Esophagus squamous epithelium (tissue), 4 donors: ENCODE data around the gene GADD45B.
"Not testable (repeated sequence)": the region's sequence is repeated elsewhere in the genome, so short reads cannot be mapped to it uniquely, and the experiment has no call there.

Source experiments
- POLR2A ChIP-seq, 4 donors: fragments of 450-650 bp; IDR thresholded peaks; one replicate each; pipeline ENCODE4 v1.6.1; 2017; ENCODE audit warnings: antibody characterized with exemption in 4 of 4, mild to moderate bottlenecking in 4 of 4, moderate library complexity in 3 of 4
- TF ChIP-seq, protein P1 (sequence below), 6 experiments: fragments of 450-650 bp in 4 of 6; fragments of 200-600 bp in 2 of 6; sonication (generic) in 2 of 6; IDR thresholded peaks; one replicate each; pipeline ENCODE4 v1.5.1; 2016 to 2019; ENCODE audit warnings: antibody characterized with exemption in 6 of 6, mild to moderate bottlenecking in 4 of 6, moderate library complexity in 4 of 6

DNA sequence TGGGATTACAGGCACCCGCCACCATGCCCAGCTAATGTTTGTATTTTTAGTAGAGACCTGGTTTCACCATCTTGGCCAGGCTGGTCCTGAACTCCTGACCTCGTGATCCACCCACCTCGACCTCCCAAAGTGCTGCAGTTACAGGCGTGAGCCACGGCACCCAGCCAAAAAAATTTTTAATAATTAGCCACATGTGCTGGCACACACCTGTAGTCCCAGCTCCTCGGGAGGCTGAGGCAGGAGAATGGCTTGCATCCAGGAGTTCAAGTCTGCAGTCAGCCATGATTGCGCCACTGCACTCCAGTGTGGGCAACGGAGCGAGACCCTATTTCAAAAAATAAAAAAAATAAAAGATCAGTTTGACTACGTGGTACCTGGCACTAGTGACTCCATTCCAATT is 17.2 kb upstream of the GADD45B start:
- TF ChIP-seq POLR2A (IDR thresholded peaks at IDR 0.05) = not testable (repeated sequence)
- TF ChIP-seq, protein P1, sequence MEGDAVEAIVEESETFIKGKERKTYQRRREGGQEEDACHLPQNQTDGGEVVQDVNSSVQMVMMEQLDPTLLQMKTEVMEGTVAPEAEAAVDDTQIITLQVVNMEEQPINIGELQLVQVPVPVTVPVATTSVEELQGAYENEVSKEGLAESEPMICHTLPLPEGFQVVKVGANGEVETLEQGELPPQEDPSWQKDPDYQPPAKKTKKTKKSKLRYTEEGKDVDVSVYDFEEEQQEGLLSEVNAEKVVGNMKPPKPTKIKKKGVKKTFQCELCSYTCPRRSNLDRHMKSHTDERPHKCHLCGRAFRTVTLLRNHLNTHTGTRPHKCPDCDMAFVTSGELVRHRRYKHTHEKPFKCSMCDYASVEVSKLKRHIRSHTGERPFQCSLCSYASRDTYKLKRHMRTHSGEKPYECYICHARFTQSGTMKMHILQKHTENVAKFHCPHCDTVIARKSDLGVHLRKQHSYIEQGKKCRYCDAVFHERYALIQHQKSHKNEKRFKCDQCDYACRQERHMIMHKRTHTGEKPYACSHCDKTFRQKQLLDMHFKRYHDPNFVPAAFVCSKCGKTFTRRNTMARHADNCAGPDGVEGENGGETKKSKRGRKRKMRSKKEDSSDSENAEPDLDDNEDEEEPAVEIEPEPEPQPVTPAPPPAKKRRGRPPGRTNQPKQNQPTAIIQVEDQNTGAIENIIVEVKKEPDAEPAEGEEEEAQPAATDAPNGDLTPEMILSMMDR (IDR thresholded peaks at IDR 0.05) = not testable (repeated sequence)
